ENCODE measurements around the gene FILIP1L. TPM values are rescaled to one million over a fixed set of nuclear protein-coding genes. Genes with fewer than 3 reads are reported as not detected.

The FILIP1L gene
- total and polyA plus RNA-seq, 2 of the 13 experiments (the other 11 are each of a cell fraction or from before 2014, with no cell fraction given): 8.1 to 187 TPM

DNA sequence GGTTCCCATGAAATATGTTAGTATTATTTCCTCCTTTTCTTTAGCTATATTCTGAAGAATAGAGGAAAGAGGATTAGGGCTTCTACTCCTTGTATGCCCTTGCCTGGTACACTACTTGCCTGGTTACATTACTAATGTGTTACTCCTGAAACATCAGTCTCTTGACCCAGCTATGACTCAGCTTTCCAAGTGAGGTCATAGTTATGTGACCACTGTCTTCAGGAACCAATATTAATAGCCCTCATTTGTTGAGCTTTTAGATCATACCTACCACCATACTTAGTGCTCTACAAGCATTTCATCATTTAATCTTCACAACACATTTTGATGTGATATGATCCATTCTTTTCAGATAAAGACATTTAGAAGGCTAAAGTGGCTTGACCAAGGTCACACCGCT lies 236.3 kb downstream of the FILIP1L start (continued):
- TF ChIP-seq ZBTB21 (CRISPR knock-in tag; IDR thresholded peaks at IDR 0.05) (peak; percentile 84), ZNF7 (CRISPR knock-in tag; IDR thresholded peaks at IDR 0.05) (no peak), ATF7 (IDR thresholded peaks at IDR 0.05) (peak; percentile 58; the same call in 1 of the 2 replicates), ATF7 (CRISPR knock-in tag; IDR thresholded peaks at IDR 0.05) (no peak), ZFAT (CRISPR knock-in tag; conservative IDR thresholded peaks at IDR 0.05) (no peak), ZBTB38 (CRISPR knock-in tag; IDR thresholded peaks at IDR 0.05) (no peak), NFYC (CRISPR knock-in tag; IDR thresholded peaks at IDR 0.05) (no peak), GATAD2A (CRISPR knock-in tag; IDR thresholded peaks at IDR 0.05) (peak; percentile 47; the same call in 1 of the 2 replicates), MIXL1 (CRISPR knock-in tag; IDR thresholded peaks at IDR 0.05) (no peak), ERF (CRISPR knock-in tag; IDR thresholded peaks at IDR 0.05) (no peak), FOXP1 (IDR thresholded peaks at IDR 0.05) (no peak), FOXP1 (CRISPR knock-in tag; IDR thresholded peaks at IDR 0.05) (no peak), ZNF264 (CRISPR knock-in tag; IDR thresholded peaks at IDR 0.05) (no peak), ZNF790 (CRISPR knock-in tag; IDR thresholded peaks at IDR 0.05; ENCODE audit: borderline replicate concordance) (no peak), ZNF260 (CRISPR knock-in tag; IDR thresholded peaks at IDR 0.05; ENCODE audit: borderline replicate concordance, low read depth) (no peak), ZNF510 (CRISPR knock-in tag; IDR thresholded peaks at IDR 0.05; ENCODE audit: low read depth) (no peak)
- TF ChIP-seq, protein P1, sequence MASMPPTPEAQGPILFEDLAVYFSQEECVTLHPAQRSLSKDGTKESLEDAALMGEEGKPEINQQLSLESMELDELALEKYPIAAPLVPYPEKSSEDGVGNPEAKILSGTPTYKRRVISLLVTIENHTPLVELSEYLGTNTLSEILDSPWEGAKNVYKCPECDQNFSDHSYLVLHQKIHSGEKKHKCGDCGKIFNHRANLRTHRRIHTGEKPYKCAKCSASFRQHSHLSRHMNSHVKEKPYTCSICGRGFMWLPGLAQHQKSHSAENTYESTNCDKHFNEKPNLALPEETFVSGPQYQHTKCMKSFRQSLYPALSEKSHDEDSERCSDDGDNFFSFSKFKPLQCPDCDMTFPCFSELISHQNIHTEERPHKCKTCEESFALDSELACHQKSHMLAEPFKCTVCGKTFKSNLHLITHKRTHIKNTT (CRISPR knock-in tag; IDR thresholded peaks at IDR 0.05): no peak
- TF ChIP-seq, protein P2, sequence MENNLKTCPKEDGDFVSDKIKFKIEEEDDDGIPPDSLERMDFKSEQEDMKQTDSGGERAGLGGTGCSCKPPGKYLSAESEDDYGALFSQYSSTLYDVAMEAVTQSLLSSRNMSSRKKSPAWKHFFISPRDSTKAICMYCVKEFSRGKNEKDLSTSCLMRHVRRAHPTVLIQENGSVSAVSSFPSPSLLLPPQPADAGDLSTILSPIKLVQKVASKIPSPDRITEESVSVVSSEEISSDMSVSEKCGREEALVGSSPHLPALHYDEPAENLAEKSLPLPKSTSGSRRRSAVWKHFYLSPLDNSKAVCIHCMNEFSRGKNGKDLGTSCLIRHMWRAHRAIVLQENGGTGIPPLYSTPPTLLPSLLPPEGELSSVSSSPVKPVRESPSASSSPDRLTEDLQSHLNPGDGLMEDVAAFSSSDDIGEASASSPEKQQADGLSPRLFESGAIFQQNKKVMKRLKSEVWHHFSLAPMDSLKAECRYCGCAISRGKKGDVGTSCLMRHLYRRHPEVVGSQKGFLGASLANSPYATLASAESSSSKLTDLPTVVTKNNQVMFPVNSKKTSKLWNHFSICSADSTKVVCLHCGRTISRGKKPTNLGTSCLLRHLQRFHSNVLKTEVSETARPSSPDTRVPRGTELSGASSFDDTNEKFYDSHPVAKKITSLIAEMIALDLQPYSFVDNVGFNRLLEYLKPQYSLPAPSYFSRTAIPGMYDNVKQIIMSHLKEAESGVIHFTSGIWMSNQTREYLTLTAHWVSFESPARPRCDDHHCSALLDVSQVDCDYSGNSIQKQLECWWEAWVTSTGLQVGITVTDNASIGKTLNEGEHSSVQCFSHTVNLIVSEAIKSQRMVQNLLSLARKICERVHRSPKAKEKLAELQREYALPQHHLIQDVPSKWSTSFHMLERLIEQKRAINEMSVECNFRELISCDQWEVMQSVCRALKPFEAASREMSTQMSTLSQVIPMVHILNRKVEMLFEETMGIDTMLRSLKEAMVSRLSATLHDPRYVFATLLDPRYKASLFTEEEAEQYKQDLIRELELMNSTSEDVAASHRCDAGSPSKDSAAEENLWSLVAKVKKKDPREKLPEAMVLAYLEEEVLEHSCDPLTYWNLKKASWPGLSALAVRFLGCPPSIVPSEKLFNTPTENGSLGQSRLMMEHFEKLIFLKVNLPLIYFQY (CRISPR knock-in tag; IDR thresholded peaks at IDR 0.05; ENCODE audit: borderline replicate concordance): no peak
- TF ChIP-seq, protein P3, sequence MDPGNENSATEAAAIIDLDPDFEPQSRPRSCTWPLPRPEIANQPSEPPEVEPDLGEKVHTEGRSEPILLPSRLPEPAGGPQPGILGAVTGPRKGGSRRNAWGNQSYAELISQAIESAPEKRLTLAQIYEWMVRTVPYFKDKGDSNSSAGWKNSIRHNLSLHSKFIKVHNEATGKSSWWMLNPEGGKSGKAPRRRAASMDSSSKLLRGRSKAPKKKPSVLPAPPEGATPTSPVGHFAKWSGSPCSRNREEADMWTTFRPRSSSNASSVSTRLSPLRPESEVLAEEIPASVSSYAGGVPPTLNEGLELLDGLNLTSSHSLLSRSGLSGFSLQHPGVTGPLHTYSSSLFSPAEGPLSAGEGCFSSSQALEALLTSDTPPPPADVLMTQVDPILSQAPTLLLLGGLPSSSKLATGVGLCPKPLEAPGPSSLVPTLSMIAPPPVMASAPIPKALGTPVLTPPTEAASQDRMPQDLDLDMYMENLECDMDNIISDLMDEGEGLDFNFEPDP (CRISPR knock-in tag; conservative IDR thresholded peaks at IDR 0.05): no peak
- TF ChIP-seq, protein P4, sequence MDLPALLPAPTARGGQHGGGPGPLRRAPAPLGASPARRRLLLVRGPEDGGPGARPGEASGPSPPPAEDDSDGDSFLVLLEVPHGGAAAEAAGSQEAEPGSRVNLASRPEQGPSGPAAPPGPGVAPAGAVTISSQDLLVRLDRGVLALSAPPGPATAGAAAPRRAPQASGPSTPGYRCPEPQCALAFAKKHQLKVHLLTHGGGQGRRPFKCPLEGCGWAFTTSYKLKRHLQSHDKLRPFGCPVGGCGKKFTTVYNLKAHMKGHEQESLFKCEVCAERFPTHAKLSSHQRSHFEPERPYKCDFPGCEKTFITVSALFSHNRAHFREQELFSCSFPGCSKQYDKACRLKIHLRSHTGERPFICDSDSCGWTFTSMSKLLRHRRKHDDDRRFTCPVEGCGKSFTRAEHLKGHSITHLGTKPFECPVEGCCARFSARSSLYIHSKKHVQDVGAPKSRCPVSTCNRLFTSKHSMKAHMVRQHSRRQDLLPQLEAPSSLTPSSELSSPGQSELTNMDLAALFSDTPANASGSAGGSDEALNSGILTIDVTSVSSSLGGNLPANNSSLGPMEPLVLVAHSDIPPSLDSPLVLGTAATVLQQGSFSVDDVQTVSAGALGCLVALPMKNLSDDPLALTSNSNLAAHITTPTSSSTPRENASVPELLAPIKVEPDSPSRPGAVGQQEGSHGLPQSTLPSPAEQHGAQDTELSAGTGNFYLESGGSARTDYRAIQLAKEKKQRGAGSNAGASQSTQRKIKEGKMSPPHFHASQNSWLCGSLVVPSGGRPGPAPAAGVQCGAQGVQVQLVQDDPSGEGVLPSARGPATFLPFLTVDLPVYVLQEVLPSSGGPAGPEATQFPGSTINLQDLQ (CRISPR knock-in tag; IDR thresholded peaks at IDR 0.05): no peak
- TF ChIP-seq, protein P5, sequence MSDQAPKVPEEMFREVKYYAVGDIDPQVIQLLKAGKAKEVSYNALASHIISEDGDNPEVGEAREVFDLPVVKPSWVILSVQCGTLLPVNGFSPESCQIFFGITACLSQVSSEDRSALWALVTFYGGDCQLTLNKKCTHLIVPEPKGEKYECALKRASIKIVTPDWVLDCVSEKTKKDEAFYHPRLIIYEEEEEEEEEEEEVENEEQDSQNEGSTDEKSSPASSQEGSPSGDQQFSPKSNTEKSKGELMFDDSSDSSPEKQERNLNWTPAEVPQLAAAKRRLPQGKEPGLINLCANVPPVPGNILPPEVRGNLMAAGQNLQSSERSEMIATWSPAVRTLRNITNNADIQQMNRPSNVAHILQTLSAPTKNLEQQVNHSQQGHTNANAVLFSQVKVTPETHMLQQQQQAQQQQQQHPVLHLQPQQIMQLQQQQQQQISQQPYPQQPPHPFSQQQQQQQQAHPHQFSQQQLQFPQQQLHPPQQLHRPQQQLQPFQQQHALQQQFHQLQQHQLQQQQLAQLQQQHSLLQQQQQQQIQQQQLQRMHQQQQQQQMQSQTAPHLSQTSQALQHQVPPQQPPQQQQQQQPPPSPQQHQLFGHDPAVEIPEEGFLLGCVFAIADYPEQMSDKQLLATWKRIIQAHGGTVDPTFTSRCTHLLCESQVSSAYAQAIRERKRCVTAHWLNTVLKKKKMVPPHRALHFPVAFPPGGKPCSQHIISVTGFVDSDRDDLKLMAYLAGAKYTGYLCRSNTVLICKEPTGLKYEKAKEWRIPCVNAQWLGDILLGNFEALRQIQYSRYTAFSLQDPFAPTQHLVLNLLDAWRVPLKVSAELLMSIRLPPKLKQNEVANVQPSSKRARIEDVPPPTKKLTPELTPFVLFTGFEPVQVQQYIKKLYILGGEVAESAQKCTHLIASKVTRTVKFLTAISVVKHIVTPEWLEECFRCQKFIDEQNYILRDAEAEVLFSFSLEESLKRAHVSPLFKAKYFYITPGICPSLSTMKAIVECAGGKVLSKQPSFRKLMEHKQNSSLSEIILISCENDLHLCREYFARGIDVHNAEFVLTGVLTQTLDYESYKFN (CRISPR knock-in tag; conservative IDR thresholded peaks at IDR 0.05): no peak

Measured in HepG2 (cell line).